ENCODE measurements around the gene THADA.

Gene THADA

DNA sequence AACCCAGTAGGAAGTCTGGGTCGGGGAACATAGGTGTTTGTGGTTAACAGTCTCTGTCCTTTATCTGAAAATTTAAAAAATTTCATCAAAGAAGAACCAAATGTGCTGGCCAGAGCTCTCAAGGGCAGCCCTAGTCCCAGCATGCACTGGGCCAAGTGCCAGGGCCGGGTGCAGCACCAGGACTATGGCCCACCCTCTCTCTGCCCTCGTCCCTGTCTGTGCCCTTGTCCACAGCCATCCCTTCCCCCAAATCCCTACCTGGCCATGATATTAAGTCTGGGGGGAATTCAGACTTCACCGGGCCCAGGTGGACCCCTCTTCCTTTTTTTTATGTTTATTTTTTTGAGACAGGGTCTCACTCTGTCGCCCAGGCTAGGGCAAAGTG, 355.1 kb downstream of the THADA start:
- TF ChIP-seq, protein P1, sequence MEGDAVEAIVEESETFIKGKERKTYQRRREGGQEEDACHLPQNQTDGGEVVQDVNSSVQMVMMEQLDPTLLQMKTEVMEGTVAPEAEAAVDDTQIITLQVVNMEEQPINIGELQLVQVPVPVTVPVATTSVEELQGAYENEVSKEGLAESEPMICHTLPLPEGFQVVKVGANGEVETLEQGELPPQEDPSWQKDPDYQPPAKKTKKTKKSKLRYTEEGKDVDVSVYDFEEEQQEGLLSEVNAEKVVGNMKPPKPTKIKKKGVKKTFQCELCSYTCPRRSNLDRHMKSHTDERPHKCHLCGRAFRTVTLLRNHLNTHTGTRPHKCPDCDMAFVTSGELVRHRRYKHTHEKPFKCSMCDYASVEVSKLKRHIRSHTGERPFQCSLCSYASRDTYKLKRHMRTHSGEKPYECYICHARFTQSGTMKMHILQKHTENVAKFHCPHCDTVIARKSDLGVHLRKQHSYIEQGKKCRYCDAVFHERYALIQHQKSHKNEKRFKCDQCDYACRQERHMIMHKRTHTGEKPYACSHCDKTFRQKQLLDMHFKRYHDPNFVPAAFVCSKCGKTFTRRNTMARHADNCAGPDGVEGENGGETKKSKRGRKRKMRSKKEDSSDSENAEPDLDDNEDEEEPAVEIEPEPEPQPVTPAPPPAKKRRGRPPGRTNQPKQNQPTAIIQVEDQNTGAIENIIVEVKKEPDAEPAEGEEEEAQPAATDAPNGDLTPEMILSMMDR (IDR thresholded peaks at IDR 0.05; ENCODE audit: poor library complexity, severe bottlenecking), result peak; percentile 3
- ATAC-seq (ENCODE audit: low read depth) (no peak), DNase-seq (ENCODE audit: low spot score) (no peak)
- Histone ChIP-seq H3K9me3 (ENCODE audit: severe bottlenecking) (no peaks in the 10 kb centered on the region), H3K27me3 (ENCODE audit: insufficient read depth, poor library complexity, severe bottlenecking) (no peaks in the 10 kb centered on the region), H3K27ac (ENCODE audit: poor library complexity, severe bottlenecking) (no peak overlapping the region), H3K4me3 (ENCODE audit: severe bottlenecking) (no peak overlapping the region), H3K4me1 (ENCODE audit: insufficient read depth, poor library complexity, severe bottlenecking) (no peaks in the 10 kb centered on the region), H3K36me3 (ENCODE audit: low read depth) (no peaks in the 10 kb centered on the region)

DNA sequence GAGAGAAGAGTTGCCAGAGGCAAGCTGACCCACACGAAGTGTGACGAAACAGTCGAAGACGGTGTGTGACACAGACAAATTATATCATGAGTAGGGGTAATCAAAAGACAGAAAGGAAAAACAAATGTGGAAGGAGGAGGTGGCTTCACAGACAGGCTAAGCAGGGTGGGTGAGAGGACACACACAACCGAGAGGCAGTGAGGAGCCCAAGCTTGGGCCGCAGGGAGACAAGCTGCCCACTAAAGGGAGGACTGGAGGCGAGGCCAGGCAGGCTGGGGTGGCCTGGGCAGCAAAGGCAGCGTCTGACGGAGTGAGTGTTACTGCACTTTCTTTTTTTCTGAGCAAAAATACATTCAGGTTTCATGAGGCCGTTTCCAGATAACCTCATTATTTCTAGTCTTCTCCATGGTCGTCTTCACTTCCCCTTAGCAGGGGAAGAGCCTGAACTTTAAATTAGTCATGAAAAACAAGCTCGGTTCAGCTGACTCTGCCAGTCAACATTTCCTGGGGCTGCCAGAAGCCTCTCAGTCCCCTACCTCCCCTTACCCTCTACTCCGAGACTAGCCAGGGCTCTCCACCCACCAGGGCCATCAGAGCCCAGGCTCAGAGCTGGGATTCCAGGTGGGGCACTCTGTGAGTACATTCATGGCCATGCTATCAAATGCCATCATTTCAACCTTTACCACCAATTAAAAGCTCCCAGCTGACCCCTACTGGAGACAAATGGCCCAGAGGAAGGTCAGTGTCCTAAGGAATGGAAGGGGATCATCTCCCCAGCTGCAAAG, 355.7 kb downstream of the THADA start:
- Histone ChIP-seq H3K27me3 (ENCODE audit: insufficient read depth, poor library complexity, severe bottlenecking) (no peaks in the 10 kb centered on the region), H3K36me3 (ENCODE audit: low read depth) (no peaks in the 10 kb centered on the region), H3K9me3 (ENCODE audit: severe bottlenecking) (no peaks in the 10 kb centered on the region), H3K4me3 (ENCODE audit: severe bottlenecking) (no peak overlapping the region), H3K4me1 (ENCODE audit: insufficient read depth, poor library complexity, severe bottlenecking) (no peaks in the 10 kb centered on the region), H3K27ac (ENCODE audit: poor library complexity, severe bottlenecking) (no peak overlapping the region)
- 0 out of 3 replicates have a peak, but pooled peaks have one; percentile 25 for ATAC-seq (ENCODE audit: low read depth)
- TF ChIP-seq, protein P1 (IDR thresholded peaks at IDR 0.05; ENCODE audit: poor library complexity, severe bottlenecking), result peak; percentile 7
- DNase-seq (ENCODE audit: low spot score), result no peak

DNA sequence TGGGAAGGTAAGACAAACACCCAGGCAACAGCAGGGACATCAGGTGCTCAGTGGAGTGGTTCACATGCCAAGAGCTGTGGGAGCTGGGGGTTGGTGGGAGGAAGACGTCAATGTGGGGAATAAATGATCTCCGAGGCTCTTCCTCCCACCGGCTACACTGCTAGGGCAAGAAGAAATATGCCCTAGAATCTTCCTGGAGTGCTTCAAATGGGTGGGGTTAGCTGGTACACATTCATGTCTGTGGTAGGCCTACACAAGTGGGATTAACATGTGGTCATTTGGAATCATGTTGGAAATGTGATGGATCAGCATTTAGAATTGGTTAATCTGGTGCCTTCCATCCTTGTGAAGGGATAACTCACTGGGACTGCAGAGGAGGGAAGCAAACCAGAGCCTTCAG, 357.0 kb downstream of the THADA start:
- H3K9me3 ChIP-seq (ENCODE audit: severe bottlenecking), result no peaks in the 10 kb centered on the region
- H3K36me3 ChIP-seq (ENCODE audit: low read depth), result no peaks in the 10 kb centered on the region
- H3K4me3 ChIP-seq (ENCODE audit: severe bottlenecking), result no peak overlapping the region
- no peaks in the 10 kb centered on the region for H3K27me3 ChIP-seq (ENCODE audit: insufficient read depth, poor library complexity, severe bottlenecking)
- no peak overlapping the region for H3K27ac ChIP-seq (ENCODE audit: poor library complexity, severe bottlenecking)
- ATAC-seq (ENCODE audit: low read depth) (no peak), DNase-seq (ENCODE audit: low spot score) (no peak)
- TF ChIP-seq, protein P1 (IDR thresholded peaks at IDR 0.05; ENCODE audit: poor library complexity, severe bottlenecking), result no peak
- H3K4me1 ChIP-seq (ENCODE audit: insufficient read depth, poor library complexity, severe bottlenecking), result no peaks in the 10 kb centered on the region

DNA sequence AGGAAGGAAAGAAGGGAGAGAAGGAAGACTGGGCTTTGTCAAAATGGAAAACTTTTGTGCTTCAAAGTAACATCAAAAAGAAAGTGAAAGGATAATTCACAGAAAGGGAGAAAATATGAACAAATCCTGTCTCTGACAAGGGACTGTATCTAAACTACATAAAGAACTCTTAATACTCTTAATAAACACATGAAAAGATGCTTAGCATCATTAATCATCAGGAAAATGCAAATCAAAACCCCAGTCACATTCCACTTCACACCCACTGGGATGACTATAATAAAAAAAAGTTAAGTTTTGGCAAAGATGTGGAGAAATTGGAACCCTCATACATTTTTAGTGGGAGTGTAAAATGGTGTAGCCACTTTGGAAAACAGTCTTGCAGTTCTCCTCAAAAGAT, 357.7 kb downstream of the THADA start:
- no peak overlapping the region for H3K4me3 ChIP-seq (ENCODE audit: severe bottlenecking)
- ATAC-seq (ENCODE audit: low read depth), result no peak
- TF ChIP-seq, protein P1 (IDR thresholded peaks at IDR 0.05; ENCODE audit: poor library complexity, severe bottlenecking), result no peak
- no peaks in the 10 kb centered on the region for H3K9me3 ChIP-seq (ENCODE audit: severe bottlenecking)
- H3K27ac ChIP-seq (ENCODE audit: poor library complexity, severe bottlenecking), result no peak overlapping the region
- no peaks in the 10 kb centered on the region for H3K4me1 ChIP-seq (ENCODE audit: insufficient read depth, poor library complexity, severe bottlenecking)
- no peaks in the 10 kb centered on the region for H3K36me3 ChIP-seq (ENCODE audit: low read depth)
- H3K27me3 ChIP-seq (ENCODE audit: insufficient read depth, poor library complexity, severe bottlenecking), result no peaks in the 10 kb centered on the region
- DNase-seq (ENCODE audit: low spot score), result no peak

All from RWPE2 (cell line).